Ascending aorta (tissue), 2 donors: Measurements from ENCODE around the gene MYO5C. TPM values are rescaled to one million over a fixed set of nuclear protein-coding genes. Genes with fewer than 3 reads are reported as not detected.

ENCODE experiments used
- DNase-seq, 2 donors: peaks; one replicate each; pipeline ENCODE4 v3.0.0-alpha.2; 2019; ENCODE audit warnings: low spot score in 2 of 2
- H3K27ac ChIP-seq, 2 donors: fragments of 200-600 bp; sonication (generic); one replicate each; pipeline ENCODE4 v1.5.1; 2016 to 2017; ENCODE audit warnings: mild to moderate bottlenecking in 1 of 2
- H3K27me3 ChIP-seq: fragments of 200-600 bp; sonication (generic); one replicate; pipeline ENCODE4 v1.5.1; 2017
- H3K36me3 ChIP-seq, 2 donors: fragments of 200-600 bp; sonication (generic); one replicate each; pipeline ENCODE4 v1.5.1; 2016
- H3K4me1 ChIP-seq, 2 donors: fragments of 200-600 bp; sonication (generic); one replicate each; pipeline ENCODE4 v1.5.1; 2016 to 2017; ENCODE audit warnings: mild to moderate bottlenecking in 1 of 2
- H3K4me3 ChIP-seq, 2 donors: fragments of 200-600 bp; sonication (generic); one replicate each; pipeline ENCODE4 v1.5.1; 2016 to 2017; ENCODE audit warnings: mild to moderate bottlenecking in 1 of 2
- H3K9me3 ChIP-seq, 2 donors: fragments of 200-600 bp; sonication (generic); one replicate each; pipeline ENCODE4 v1.5.1; 2016
- CTCF ChIP-seq, 3 experiments: fragments of 200-600 bp in 2 of 3; fragments of 450-650 bp in 1 of 3; sonication (generic) in 2 of 3; IDR thresholded peaks; one replicate each; pipeline ENCODE4 v1.5.1; 2016 to 2019; ENCODE audit warnings: antibody characterized with exemption in 3 of 3, mild to moderate bottlenecking in 1 of 3, moderate library complexity in 1 of 3
- intact Hi-C: fragments of 100-400 bp; cut with DNase I; formaldehyde crosslinking; loops from one replicate; pipeline ENCODE4 v1.15.1; 2023
- total RNA-seq: library from RNA; depleted of rRNA; stranded (reverse); fragments of >200 nt; gene quantifications from one replicate; pipeline ENCODE4 v1.1.0, GENCODE V29; 2016

The MYO5C gene
- total RNA-seq, 1 donor from 2014 or later: 11.0 TPM

GRCh38 chr15:52308446-52309153 lies 13.0 kb upstream of the MYO5C start:
- Histone ChIP-seq H3K36me3 (peaks cover 13 to 32% of the 10 kb centered on the region in 2 donors), H3K27ac (no peak overlapping the region)

GRCh38 chr15:52307847-52308246 lies 12.2 kb upstream of the MYO5C start:
- Histone ChIP-seq H3K27ac (no peak overlapping the region), H3K4me3 (no peak overlapping the region), H3K27me3 (no peaks in the 10 kb centered on the region), H3K4me1 (no peaks in the 10 kb centered on the region), H3K9me3 (no peaks in the 10 kb centered on the region), H3K36me3 (peaks cover 9 to 25% of the 10 kb centered on the region in 2 donors)
- intact Hi-C loops: no loop called here
- DNase-seq: no peak
- no peak for TF ChIP-seq CTCF (IDR thresholded peaks at IDR 0.05)

More at GRCh38 chr15:52308446-52309153, 13.0 kb upstream of the MYO5C start:
- TF ChIP-seq CTCF (IDR thresholded peaks at IDR 0.05): no peak
- Histone ChIP-seq H3K4me3 (no peak overlapping the region), H3K4me1 (no peaks in the 10 kb centered on the region), H3K9me3 (no peaks in the 10 kb centered on the region), H3K27me3 (no peaks in the 10 kb centered on the region)
- DNase-seq: no peak
- intact Hi-C loops: no loop called here

- intact Hi-C loops: no loop called here
- Histone ChIP-seq H3K9me3 (no peaks in the 10 kb centered on the region), H3K4me3 (no peak overlapping the region), H3K27me3 (no peaks in the 10 kb centered on the region), H3K4me1 (no peaks in the 10 kb centered on the region), H3K36me3 (peaks cover 9 to 12% of the 10 kb centered on the region in 2 donors), H3K27ac (no peak overlapping the region)
- TF ChIP-seq CTCF (IDR thresholded peaks at IDR 0.05): no peak
- DNase-seq: no peak
These were observed 10.7 kb upstream of the MYO5C start for GRCh38 chr15:52306270-52306669.

GRCh38 chr15:52303093-52303772 lies 7.6 kb upstream of the MYO5C start:
- H3K4me3 ChIP-seq: no peak overlapping the region
- no peaks in the 10 kb centered on the region for H3K36me3 ChIP-seq
- intact Hi-C loops: no loop called here
- H3K27me3 ChIP-seq: no peaks in the 10 kb centered on the region
- no peak for DNase-seq
- H3K9me3 ChIP-seq: no peaks in the 10 kb centered on the region
- H3K4me1 ChIP-seq: no peaks in the 10 kb centered on the region
- no peak for TF ChIP-seq CTCF (IDR thresholded peaks at IDR 0.05)
- no peak overlapping the region for H3K27ac ChIP-seq

GRCh38 chr15:52301265-52301847 lies 5.8 kb upstream of the MYO5C start:
- H3K27ac ChIP-seq: no peak overlapping the region
- no peaks in the 10 kb centered on the region for H3K27me3 ChIP-seq
- no peak overlapping the region for H3K4me3 ChIP-seq
- no peak for TF ChIP-seq CTCF (IDR thresholded peaks at IDR 0.05)
- no peak for DNase-seq
- no peaks in the 10 kb centered on the region for H3K9me3 ChIP-seq
- intact Hi-C loops: no loop called here
- H3K4me1 ChIP-seq: no peaks in the 10 kb centered on the region
- no peaks in the 10 kb centered on the region for H3K36me3 ChIP-seq
